ENCODE data around the gene LSM3.

- TF ChIP-seq POLR2A (IDR thresholded peaks at IDR 0.05; ENCODE audit: low read length) (no peak), GATA1 (IDR thresholded peaks at IDR 0.05; ENCODE audit: low read depth, low read length) (no peak)
These were observed 58.3 kb downstream of the LSM3 start for GRCh38 chr3:14236902-14237301.

Data from erythroblast (primary cell).